Stimulated activated CD8-positive, alpha-beta memory T cell treated with anti-CD3 and anti-CD28 coated beads, Interleukin-7, amount 100 ng/mL, for 48 hours (primary cell): ENCODE results near the gene DGKH.

Experiments used
- DNase-seq, 2 donors: peaks; one replicate each; pipeline ENCODE4 v3.0.0-alpha.2; 2020; ENCODE audit warnings: low read depth in 1 of 2; ENCODE audit errors: extremely low read depth in 1 of 2

Gene DGKH

DNA sequence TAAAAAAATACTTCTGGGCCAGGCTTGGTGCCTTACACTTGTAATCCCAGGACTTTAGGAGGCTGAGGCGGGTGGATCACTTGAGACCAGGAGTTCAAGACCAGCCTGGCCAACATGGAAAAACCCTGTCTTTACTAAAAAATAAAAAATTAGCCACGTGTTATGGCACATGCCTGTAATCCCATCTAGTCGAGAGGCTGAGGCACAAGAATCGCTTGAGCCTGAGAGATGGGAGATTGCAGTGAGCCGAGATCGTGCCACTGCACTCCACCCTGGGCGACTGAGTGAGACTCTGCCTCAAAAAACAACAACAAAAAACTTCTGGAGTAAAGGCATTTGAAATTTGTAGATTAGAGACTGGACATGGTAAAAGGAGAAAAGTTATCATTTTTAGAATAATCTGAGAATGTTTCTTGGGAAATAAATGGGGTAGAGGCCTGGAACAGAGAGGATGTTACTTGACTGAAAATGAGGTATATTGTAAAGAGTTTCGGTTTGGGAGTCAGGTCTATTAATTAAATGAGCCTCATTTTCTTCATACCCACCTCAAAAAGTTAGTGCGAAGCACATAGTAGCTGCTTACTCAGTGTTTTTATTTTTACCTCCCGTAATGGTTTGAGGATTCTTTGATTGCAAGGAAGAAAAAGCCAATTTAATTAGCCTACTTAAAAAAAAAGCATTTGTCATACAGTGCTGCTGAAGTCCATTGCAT is 226.1 kb downstream of the DGKH start:
- DNase-seq, result no peak

DNA sequence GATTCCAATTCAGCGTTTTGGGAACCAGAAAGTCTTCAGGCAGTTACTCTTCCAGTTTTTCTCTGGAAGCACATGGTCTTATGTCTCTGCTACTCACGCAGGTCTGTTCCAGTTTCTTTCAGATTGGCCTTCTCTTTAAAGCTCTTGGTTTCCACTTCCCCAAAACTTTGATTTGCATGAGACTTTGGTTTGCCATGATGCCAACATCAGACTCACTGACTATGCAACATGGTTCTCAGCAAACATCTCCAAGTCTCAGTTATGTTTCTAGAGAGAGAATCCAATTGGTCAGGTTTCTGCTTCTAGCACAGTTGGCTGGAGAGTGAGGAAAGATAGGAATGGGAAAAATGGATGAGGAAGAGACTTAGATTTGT is 226.6 kb downstream of the DGKH start:
- DNase-seq, result no peak

DNA sequence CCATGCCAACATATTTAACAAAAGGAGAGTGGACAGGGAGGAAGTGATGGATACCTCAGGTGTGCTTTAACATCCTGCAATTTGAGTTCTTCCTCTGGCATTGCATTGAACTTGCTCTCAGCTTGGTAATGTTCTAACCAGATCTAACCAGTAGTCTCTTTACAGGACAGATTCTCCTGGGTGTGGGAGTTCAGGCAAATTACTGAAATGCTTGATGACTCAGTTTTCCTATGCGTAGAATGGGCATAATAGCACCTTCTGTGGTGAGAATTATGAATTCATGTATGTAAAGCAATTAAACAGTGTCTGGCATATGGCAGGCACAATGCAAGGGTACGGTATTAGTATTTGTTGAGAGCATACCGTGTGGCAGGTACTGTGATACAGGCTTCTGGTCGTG is 227.1 kb downstream of the DGKH start:
- no peak for DNase-seq

DNA sequence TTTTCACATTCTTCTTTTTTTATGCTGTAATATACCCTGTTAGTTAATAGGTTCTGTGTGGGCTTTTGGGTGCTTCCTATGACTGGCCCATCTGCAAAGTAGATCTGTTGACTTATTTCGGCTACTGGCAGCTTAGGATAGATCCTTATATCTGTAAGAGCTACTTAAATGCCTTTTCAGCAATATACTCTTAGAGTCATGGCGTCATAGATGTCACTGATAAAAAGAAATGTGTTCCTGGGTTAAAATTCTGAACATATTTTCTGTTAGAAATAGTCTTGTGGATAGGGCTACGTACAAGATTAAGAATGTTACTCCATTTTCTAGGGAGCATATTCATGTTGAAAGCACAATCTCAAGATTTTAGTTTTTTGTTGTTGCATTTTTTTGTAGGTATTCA is 228.2 kb downstream of the DGKH start:
- DNase-seq, result no peak

DNA sequence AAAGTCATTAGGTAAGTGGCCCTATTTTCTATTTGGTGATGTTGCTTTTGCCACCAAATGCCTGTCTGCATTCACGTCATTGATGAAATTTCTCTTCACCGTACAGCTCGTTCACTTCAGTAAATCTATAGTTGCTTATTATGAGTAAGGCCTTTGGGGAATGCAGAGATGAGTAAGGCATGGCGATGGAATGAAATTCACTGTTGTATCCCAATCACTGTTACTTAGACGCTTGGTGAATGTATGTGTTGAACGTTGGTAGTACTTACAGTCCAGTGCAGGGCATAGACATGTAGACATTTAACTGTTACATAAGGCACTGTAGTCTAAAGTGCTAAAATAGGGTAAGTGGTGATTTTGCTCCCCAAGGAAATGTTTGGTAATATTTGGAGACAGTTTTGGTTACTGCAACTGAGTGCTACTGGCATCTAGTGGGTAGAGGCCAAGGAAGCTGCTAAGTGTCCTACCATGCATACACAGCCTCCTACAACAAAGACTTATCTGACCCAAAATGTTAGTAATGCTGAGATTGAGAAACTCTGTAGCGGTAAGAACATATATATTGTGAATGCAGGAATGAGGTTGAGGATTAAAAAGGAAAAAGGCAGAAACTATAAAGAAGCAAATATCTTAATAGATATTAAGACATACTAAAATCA is 229.3 kb downstream of the DGKH start:
- no peak for DNase-seq

DNA sequence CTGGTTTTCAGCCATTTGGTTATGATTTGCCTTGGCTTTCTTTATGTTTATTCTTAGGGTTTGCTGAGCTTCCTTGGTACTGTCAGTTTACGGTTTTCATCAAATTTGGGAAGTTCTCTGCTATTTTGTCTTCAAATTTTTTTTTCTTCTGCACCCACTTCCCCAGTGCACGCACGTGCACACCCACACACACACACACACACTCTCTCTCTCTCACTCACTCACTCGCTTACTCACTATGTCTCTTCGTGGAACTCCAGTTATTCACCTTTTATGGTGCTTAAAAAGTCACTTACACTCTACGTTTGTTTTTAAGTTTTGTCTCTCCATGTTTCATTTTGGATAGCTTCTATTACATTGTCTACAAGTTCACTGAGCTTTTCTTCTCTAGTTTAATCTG is 230.6 kb downstream of the DGKH start:
- DNase-seq, result no peak

DNA sequence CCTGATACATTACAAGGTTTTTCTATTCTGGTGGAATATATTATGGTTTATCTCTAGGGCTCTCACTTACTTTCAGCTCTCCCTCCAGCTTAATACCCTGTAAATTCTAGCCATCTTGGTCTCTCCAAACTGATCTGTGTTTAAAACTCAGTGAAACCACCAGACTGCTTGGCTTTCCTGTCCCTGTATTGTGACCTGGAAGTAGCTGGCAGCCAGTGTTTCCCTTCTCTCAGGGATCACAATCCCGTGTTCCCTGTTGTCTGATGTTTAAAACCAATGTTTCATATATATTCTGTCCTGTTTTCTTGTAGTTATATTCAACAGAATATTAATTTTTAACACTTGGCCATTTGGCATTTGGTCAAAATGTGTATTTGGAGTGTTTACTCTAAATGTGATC is 231.5 kb downstream of the DGKH start:
- DNase-seq, result no peak

DNA sequence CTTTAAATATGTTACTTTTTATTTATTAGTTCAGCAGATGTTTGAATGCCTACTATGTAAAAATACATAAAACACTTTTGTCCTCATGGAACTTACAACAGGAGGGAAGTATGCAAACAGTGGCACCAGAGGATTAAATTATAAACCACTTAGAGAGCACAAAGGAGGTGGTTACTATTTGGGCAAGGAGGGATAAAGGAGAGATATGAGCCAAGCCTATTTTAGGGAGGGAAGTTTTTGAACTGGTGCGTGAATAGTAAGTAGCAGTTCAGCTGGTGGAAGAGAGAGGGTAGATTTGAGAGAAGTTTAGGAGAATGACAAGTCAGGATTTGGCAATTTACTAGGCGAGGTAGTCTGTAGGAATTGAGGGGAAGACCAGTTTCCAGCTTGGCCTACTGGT is 232.1 kb downstream of the DGKH start:
- no peak for DNase-seq

DNA sequence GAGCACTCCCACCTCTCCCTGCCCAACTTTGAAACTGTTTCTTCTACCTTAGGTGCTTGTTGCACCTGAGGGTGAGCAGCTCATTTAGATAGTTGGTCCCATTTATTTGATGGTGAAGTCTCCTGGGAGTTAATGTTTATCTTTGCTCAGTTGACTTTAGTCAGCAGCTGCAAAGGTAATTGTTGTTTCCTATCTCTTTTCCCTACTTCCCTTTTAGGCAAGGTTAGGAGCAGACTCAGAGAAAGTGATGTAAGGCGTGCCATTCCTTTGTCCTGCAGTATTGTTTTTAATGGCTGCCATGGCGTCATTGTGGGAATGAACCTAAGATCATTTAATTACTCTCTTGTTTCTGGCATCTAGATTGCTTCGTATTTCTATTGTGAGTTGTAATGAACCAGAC is 235.1 kb downstream of the DGKH start:
- DNase-seq, result no peak

DNA sequence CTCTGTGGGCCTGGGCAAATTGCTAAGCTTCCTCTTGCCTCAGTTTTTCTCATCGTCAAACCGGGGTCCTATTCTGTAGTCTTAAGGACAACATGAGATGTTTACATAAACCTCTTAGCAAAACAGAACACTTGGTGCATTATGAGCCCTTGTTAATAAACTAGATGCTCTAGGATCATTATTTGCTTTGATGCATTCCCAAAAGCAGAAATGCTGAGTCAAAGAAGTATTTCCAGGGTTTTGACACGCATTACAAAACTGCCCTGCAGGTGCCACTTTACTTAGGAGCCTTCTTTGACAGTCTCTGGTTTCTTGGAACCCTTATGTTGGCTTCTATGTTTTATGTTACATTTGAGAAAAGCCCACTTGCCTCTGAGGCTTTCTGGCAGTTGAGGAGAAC is 235.6 kb downstream of the DGKH start:
- DNase-seq, result no peak
